A549 (cell line): ENCODE measurements around the gene C15orf39. TPM values are rescaled to one million over a fixed set of nuclear protein-coding genes. Genes with fewer than 3 reads are reported as not detected.

ENCODE experiments used
- ATAC-seq, 2 experiments: fragments of 200-7000 bp in 1 of 2; fragments of >200 bp in 1 of 2; cut with Nextera tagmentation in 1 of 2; cut with Tn5 transposase in 1 of 2; 3 replicates each; pipeline versions ENCODE4 v1.8.0 to v1.9.1; 2018 to 2020; ENCODE audit warnings: mild to moderate bottlenecking in 1 of 2, moderate library complexity in 1 of 2
- CTCF ChIA-PET: fragments of 300-600 bp; sonication (Branson Sonifier 250); formaldehyde crosslinking; extraction: SDS; loops from one replicate; lab custom pipeline; 2021; ENCODE audit warnings: antibody characterized with exemption, inconsistent platforms; lab: Yijun Ruan, JAX
- POLR2A ChIA-PET: fragments of 350-600 bp; formaldehyde crosslinking; extraction: SDS; loops from one replicate; lab custom pipeline; 2021; ENCODE audit warnings: antibody characterized with exemption, inconsistent platforms; lab: Yijun Ruan, JAX
- DNase-seq, 2 experiments: peaks; one replicate each; pipeline versions ENCODE4 v3.0.0 to v3.0.0-alpha.2; 2011 to 2016; ENCODE audit warnings: low read depth in 1 of 2, low spot score in 1 of 2
- FAIRE-seq: peaks from 2 replicates; lab custom pipeline; 2011; peaks lifted over from hg19 to GRCh38; lab: Jason Lieb, UNC
- H3K27ac ChIP-seq, 2 experiments: fragments of >200 bp; sonication (Bioruptor Twin); formaldehyde crosslinking; 3 replicates each; pipeline ENCODE4 v1.5.1; 2016 to 2017
- H3K4me1 ChIP-seq: fragments of >200 bp; sonication (Bioruptor Twin); formaldehyde crosslinking; 3 replicates; pipeline ENCODE4 v1.6.1; 2016
- H3K4me2 ChIP-seq: fragments of >200 bp; sonication (Bioruptor Twin); formaldehyde crosslinking; 3 replicates; pipeline ENCODE4 v1.6.1; 2016
- H3K4me3 ChIP-seq: fragments of >200 bp; sonication (Bioruptor Twin); formaldehyde crosslinking; 3 replicates; pipeline ENCODE4 v1.5.1; 2016
- H3K9me3 ChIP-seq: fragments of >200 bp; sonication (Bioruptor Twin); formaldehyde crosslinking; 3 replicates; pipeline ENCODE4 v1.6.1; 2016
- BCL3 ChIP-seq: fragments of >200 bp; sonication (Bioruptor Twin); formaldehyde crosslinking; IDR thresholded peaks from 3 replicates; pipeline ENCODE4 v1.6.1; 2016
- CHD2 ChIP-seq: fragments of 150-350 bp; IDR thresholded peaks from 2 replicates; pipeline ENCODE4 v1.6.1; 2014; ENCODE audit warnings: low read length; ENCODE audit not compliant: partially characterized antibody
- EHMT2 ChIP-seq: fragments of 200-600 bp; sonication (generic); IDR thresholded peaks from 2 replicates; pipeline ENCODE4 v1.6.1; 2016; ENCODE audit warnings: antibody characterized with exemption, low read depth, mild to moderate bottlenecking, moderate library complexity
- ESRRA ChIP-seq: fragments of 150-350 bp; IDR thresholded peaks from 2 replicates; pipeline ENCODE4 v1.6.1; 2014; ENCODE audit warnings: mild to moderate bottlenecking, low read length, borderline replicate concordance
- FOSB ChIP-seq: fragments of 250-450 bp; sonication (Bioruptor Pico); IDR thresholded peaks from 2 replicates; pipeline ENCODE4 v1.5.0; 2020; ENCODE audit warnings: mild to moderate bottlenecking, moderate library complexity
- HDAC2 ChIP-seq: fragments of 200-600 bp; sonication (generic); IDR thresholded peaks from 2 replicates; pipeline ENCODE4 v1.6.1; 2016
- HES2 ChIP-seq: fragments of >200 bp; sonication (Bioruptor Twin); formaldehyde crosslinking; IDR thresholded peaks from 2 replicates; pipeline ENCODE4 v1.6.1; 2016
- HMGXB4 ChIP-seq: fragments of 250-450 bp; sonication (Bioruptor Pico); IDR thresholded peaks from 2 replicates; pipeline ENCODE4 v1.5.0; 2021; ENCODE audit warnings: mild to moderate bottlenecking, moderate library complexity, borderline replicate concordance
- HOXB13 ChIP-seq: fragments of 250-450 bp; sonication (Bioruptor Pico); IDR thresholded peaks from 2 replicates; pipeline ENCODE4 v1.5.0; 2020; ENCODE audit warnings: low read depth, mild to moderate bottlenecking, moderate library complexity
- KDM5A ChIP-seq: fragments of 200-600 bp; sonication (generic); IDR thresholded peaks from 2 replicates; pipeline ENCODE4 v1.6.1; 2016; ENCODE audit warnings: antibody characterized with exemption, mild to moderate bottlenecking
- MYC ChIP-seq: IDR thresholded peaks from 2 replicates; pipeline ENCODE4 v1.6.1; 2012; ENCODE audit warnings: mild to moderate bottlenecking, inconsistent platforms, low read length, improper control_type of control experiment, borderline replicate concordance
- NFE2L2 ChIP-seq: fragments of 150-350 bp; conservative IDR thresholded peaks from 2 replicates; pipeline ENCODE4 v1.6.1; 2014; ENCODE audit warnings: low read length
- POLR2A ChIP-seq: IDR thresholded peaks from 2 replicates; pipeline ENCODE4 v1.6.1; 2012; ENCODE audit warnings: mild to moderate bottlenecking, low read length
- RARB ChIP-seq: fragments of 250-450 bp; sonication (Bioruptor Pico); IDR thresholded peaks from 2 replicates; pipeline ENCODE4 v1.8.0; 2021; ENCODE audit warnings: mild to moderate bottlenecking, moderate library complexity
- REST ChIP-seq: fragments of 200-600 bp; sonication (generic); IDR thresholded peaks from 2 replicates; pipeline ENCODE4 v1.6.1; 2016; ENCODE audit warnings: antibody characterized with exemption, mild to moderate bottlenecking, moderate library complexity
- SMC3 ChIP-seq: fragments of >200 bp; sonication (Bioruptor Twin); formaldehyde crosslinking; IDR thresholded peaks from 3 replicates; pipeline ENCODE4 v1.6.1; 2018; ENCODE audit warnings: inconsistent platforms
- TP53 ChIP-seq: fragments of 250-450 bp; sonication (Bioruptor Pico); IDR thresholded peaks from 2 replicates; pipeline ENCODE4 v1.5.0; 2021; ENCODE audit warnings: mild to moderate bottlenecking, moderate library complexity
- ZC3H11A ChIP-seq: fragments of 450-650 bp; IDR thresholded peaks from 2 replicates; pipeline ENCODE4 v1.6.1; 2014; ENCODE audit warnings: antibody characterized with exemption, mild to moderate bottlenecking
- ZFP36 ChIP-seq: fragments of 450-650 bp; IDR thresholded peaks from 2 replicates; pipeline ENCODE4 v1.6.1; 2014; ENCODE audit warnings: borderline replicate concordance; ENCODE audit not compliant: partially characterized antibody
- WGBS: methylation state at CpG from one replicate; pipeline ENCODE4 v1.1.6; 2017; ENCODE audit errors: missing lambda C conversion rate; 5-methylcytosine and 5-hydroxymethylcytosine counted together
- polyA plus RNA-seq, 4 experiments: library from polyadenylated mRNA; depleted of rRNA in 3 of 4; stranded (reverse); fragments of >200 nt; fragmentation: RNase III in 1 of 4; extraction: RNeasy Plus Mini Kit Qiagen cat#74134 plus additional on column Dnase treatment in 1 of 4; gene quantifications; 2 replicates in 3 of 4; 3 replicates in 1 of 4; pipeline ENCODE4 v1.2.3, GENCODE V29; 2011 to 2017
- TF ChIP-seq, protein P1 (sequence below): IDR thresholded peaks from 2 replicates; pipeline ENCODE4 v1.6.1; 2012
- TF ChIP-seq, protein P2 (sequence below): IDR thresholded peaks from 2 replicates; pipeline ENCODE4 v1.6.1; 2012
- TF ChIP-seq, protein P3 (sequence below): IDR thresholded peaks from 2 replicates; pipeline ENCODE4 v1.6.1; 2012; ENCODE audit warnings: low read depth, borderline replicate concordance

Gene C15orf39
- polyA plus RNA-seq, 2 of the 4 experiments (the other 2 are of a cell fraction), result 5.7 to 16.7 TPM

DNA sequence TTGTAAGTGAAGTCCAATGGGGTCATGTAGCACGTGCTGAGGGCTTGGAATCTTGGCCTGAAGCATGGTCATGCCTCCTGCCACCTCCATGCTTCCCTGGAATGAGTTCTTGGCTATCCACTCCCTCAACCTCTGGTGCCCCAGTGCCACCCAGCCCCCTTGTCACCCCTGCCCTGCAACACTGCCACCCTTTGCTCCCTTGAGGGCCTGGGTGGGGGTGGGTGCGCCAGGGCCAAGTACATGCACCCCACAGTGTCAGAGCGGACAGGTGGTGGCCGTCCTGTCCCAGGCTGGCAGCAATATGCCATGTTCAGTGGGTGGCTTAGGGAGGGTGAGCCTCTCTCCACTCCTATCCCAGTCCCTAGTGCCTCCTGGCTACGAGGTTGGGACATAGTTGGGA lies 27.6 kb upstream of the C15orf39 start:
- Histone ChIP-seq H3K27ac (peak overlapping the region; percentile 76 to 79; a peak in 5 of 6 replicates), H3K4me1 (peaks cover 34% of the 10 kb centered on the region), H3K9me3 (0 out of 3 replicates have a peak, but pooled peaks cover 4% of the 10 kb centered on the region), H3K4me2 (no peak overlapping the region), H3K4me3 (no peak overlapping the region)
- WGBS, result 96% methylated on average over 5 of the region's 5 CpGs
- ATAC-seq (no peak), FAIRE-seq (no peak), DNase-seq (no peak)
- CTCF ChIA-PET, result interaction anchor here (0.6 to 2.7 kb wide), 6 partner anchors 10 to 145 kb away, joined by 4 to 12 read pairs (median 6); partner anchors contain the start of gene C15orf39
- POLR2A ChIA-PET, result no interaction called here
- TF ChIP-seq FOSB (CRISPR knock-in tag) (no peak), ZFP36 (no peak), KDM5A (no peak), HDAC2 (no peak), ZC3H11A (no peak)

GRCh38 chr15:75174729-75175128 lies 27.0 kb upstream of the C15orf39 start:
- H3K4me1 ChIP-seq, result peaks cover 35% of the 10 kb centered on the region
- ChIA-PET CTCF (interaction anchor here (0.8 to 2.7 kb wide), 9 partner anchors 10 to 145 kb away, joined by 3 to 12 read pairs (median 5); partner anchors contain the start of gene C15orf39), POLR2A (interaction anchor here (1.2 to 1.9 kb wide), 2 partner anchors 8 to 27 kb away, joined by 4 to 19 read pairs; partner anchors contain the start of gene C15orf39)
- FAIRE-seq, result no peak
- TF ChIP-seq MYC, result no peak
- TF ChIP-seq ZC3H11A, result no peak
- TF ChIP-seq, protein P1, sequence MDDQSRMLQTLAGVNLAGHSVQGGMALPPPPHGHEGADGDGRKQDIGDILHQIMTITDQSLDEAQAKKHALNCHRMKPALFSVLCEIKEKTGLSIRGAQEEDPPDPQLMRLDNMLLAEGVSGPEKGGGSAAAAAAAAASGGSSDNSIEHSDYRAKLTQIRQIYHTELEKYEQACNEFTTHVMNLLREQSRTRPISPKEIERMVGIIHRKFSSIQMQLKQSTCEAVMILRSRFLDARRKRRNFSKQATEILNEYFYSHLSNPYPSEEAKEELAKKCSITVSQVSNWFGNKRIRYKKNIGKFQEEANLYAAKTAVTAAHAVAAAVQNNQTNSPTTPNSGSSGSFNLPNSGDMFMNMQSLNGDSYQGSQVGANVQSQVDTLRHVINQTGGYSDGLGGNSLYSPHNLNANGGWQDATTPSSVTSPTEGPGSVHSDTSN, result no peak
- TF ChIP-seq, protein P2, sequence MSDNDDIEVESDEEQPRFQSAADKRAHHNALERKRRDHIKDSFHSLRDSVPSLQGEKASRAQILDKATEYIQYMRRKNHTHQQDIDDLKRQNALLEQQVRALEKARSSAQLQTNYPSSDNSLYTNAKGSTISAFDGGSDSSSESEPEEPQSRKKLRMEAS, result no peak
- no peak for TF ChIP-seq CHD2
- no peak for TF ChIP-seq NFE2L2
- TF ChIP-seq RARB (CRISPR knock-in tag), result no peak
- TF ChIP-seq HMGXB4 (CRISPR knock-in tag), result no peak
- no peak for TF ChIP-seq FOSB (CRISPR knock-in tag)
- no peak for DNase-seq
- H3K4me3 ChIP-seq, result no peak overlapping the region
- H3K27ac ChIP-seq, result peak overlapping the region; percentile 76 to 79
- H3K4me2 ChIP-seq, result no peak overlapping the region
- H3K9me3 ChIP-seq, result no peaks in the 10 kb centered on the region
- WGBS, result 94% methylated on average over 10 of the region's 10 CpGs
- no peak for ATAC-seq

DNA sequence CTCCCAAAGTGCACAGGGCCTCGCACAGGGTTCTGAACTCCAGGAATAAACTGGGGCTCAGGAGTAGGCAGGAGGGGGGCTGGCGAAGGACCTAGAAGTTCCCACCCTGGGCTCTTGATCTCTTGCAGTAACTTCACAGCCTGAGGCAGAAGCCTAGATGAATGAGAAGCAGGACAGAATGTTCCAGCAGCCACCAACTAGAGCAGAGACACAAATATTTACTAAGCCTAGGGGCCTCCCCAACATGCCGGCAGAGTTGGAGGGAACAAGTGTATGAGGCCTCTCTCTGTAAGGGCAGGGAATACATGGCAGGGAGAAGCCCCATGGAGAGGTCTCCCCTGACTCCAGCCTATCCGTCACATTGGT lies 25.3 kb upstream of the C15orf39 start:
- Histone ChIP-seq H3K27ac (peak overlapping the region; percentile 76 to 79), H3K4me2 (peak overlapping the region; percentile 53), H3K4me1 (peaks cover 42% of the 10 kb centered on the region), H3K9me3 (no peaks in the 10 kb centered on the region), H3K4me3 (no peak overlapping the region)
- ATAC-seq (peak in 1 of 2 experiments; percentile 13; a peak in 2 of 6 replicates), DNase-seq (no peak), FAIRE-seq (no peak)
- ChIA-PET POLR2A (interaction anchor here (1.9 kb wide), 1 partner anchor 25 kb away, joined by 19 read pairs; the partner anchor contains the start of gene C15orf39), CTCF (interaction anchor here (0.6 to 2.7 kb wide), 4 partner anchors 94 to 508 kb away, joined by 3 to 12 read pairs (median 6); no protein-coding TSS in a partner anchor)
- TF ChIP-seq ESRRA (no peak), POLR2A (no peak), HDAC2 (no peak), EHMT2 (no peak), HOXB13 (CRISPR knock-in tag) (no peak), FOSB (CRISPR knock-in tag) (no peak), TP53 (no peak), REST (no peak), SMC3 (no peak), BCL3 (no peak), HES2 (no peak)
- TF ChIP-seq, protein P1, result no peak
- TF ChIP-seq, protein P3, sequence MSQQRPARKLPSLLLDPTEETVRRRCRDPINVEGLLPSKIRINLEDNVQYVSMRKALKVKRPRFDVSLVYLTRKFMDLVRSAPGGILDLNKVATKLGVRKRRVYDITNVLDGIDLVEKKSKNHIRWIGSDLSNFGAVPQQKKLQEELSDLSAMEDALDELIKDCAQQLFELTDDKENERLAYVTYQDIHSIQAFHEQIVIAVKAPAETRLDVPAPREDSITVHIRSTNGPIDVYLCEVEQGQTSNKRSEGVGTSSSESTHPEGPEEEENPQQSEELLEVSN, result no peak
- 75% methylated on average over 4 of the region's 4 CpGs for WGBS
